H9 (cell line): ENCODE data around the gene RAB11FIP5. TPM values are rescaled to one million over a fixed set of nuclear protein-coding genes. Genes with fewer than 3 reads are reported as not detected.

ENCODE experiments used
- DNase-seq: peaks from one replicate; pipeline ENCODE4 v3.0.0-alpha.2; 2017
- H2AFZ ChIP-seq: one replicate; pipeline ENCODE4 v1.6.1; 2013; ENCODE audit warnings: mild to moderate bottlenecking, low read length, control low read depth, moderate library complexity
- H2AK5ac ChIP-seq: 2 replicates; pipeline ENCODE4 v1.6.1; 2013; ENCODE audit warnings: low read length, control low read depth, mixed read lengths; ENCODE audit not compliant: insufficient read length
- H2BK120ac ChIP-seq: one replicate; pipeline ENCODE4 v1.6.1; 2013; ENCODE audit warnings: low read depth, mild to moderate bottlenecking, low read length, control low read depth, inconsistent platforms; ENCODE audit not compliant: poor library complexity, severe bottlenecking
- H2BK12ac ChIP-seq: 2 replicates; pipeline ENCODE4 v1.6.1; 2013; ENCODE audit warnings: low read length, control low read depth, mixed read lengths, low read depth; ENCODE audit not compliant: insufficient read length
- H2BK15ac ChIP-seq: 2 replicates; pipeline ENCODE4 v1.6.1; 2013; ENCODE audit warnings: low read depth, low read length, control low read depth
- H2BK20ac ChIP-seq: one replicate; pipeline ENCODE4 v1.6.1; 2013; ENCODE audit warnings: low read depth, mild to moderate bottlenecking, low read length, control low read depth, inconsistent platforms; ENCODE audit not compliant: poor library complexity, severe bottlenecking
- H2BK5ac ChIP-seq: 2 replicates; pipeline ENCODE4 v1.6.1; 2013; ENCODE audit warnings: low read length, control low read depth, mixed read lengths; ENCODE audit not compliant: insufficient read length
- H3K14ac ChIP-seq: 2 replicates; pipeline ENCODE4 v1.6.1; 2013; ENCODE audit warnings: low read length, control low read depth; ENCODE audit not compliant: insufficient read depth
- H3K18ac ChIP-seq: 2 replicates; pipeline ENCODE4 v1.6.1; 2013; ENCODE audit warnings: low read depth, mild to moderate bottlenecking, mixed read lengths, low read length, control low read depth; ENCODE audit not compliant: insufficient read length
- H3K23ac ChIP-seq: 2 replicates; pipeline ENCODE4 v1.6.1; 2013; ENCODE audit warnings: low read length, control low read depth, mixed read lengths, low read depth; ENCODE audit not compliant: insufficient read length
- H3K23me2 ChIP-seq: 2 replicates; pipeline ENCODE4 v1.6.1; 2013; ENCODE audit warnings: low read depth, mild to moderate bottlenecking, mixed read lengths, low read length, control low read depth; ENCODE audit not compliant: insufficient read length, poor library complexity, severe bottlenecking
- H3K27ac ChIP-seq: 2 replicates; pipeline ENCODE4 v1.5.1; 2013; ENCODE audit warnings: low read length, control low read depth, mixed read lengths, low read depth; ENCODE audit not compliant: insufficient read length
- H3K27me3 ChIP-seq: 2 replicates; pipeline ENCODE4 v1.6.1; 2013; ENCODE audit warnings: low read length, control low read depth, inconsistent platforms; ENCODE audit not compliant: insufficient read depth
- H3K4ac ChIP-seq: 2 replicates; pipeline ENCODE4 v1.6.1; 2013; ENCODE audit warnings: low read depth, mild to moderate bottlenecking, control low read depth, inconsistent platforms, low read length, moderate library complexity
- H3K4me1 ChIP-seq: 2 replicates; pipeline ENCODE4 v1.6.1; 2013; ENCODE audit warnings: low read length, control low read depth, inconsistent platforms; ENCODE audit not compliant: insufficient read depth
- H3K4me2 ChIP-seq: 2 replicates; pipeline ENCODE4 v1.6.1; 2013; ENCODE audit warnings: low read length, control low read depth, mixed read lengths; ENCODE audit not compliant: insufficient read length, insufficient read depth
- H3K56ac ChIP-seq: 2 replicates; pipeline ENCODE4 v1.6.1; 2013; ENCODE audit warnings: low read depth, mild to moderate bottlenecking, mixed read lengths, low read length, control low read depth; ENCODE audit not compliant: insufficient read length
- H3K79me1 ChIP-seq: 2 replicates; pipeline ENCODE4 v1.6.1; 2013; ENCODE audit warnings: low read depth, mild to moderate bottlenecking, moderate library complexity, low read length, control low read depth, inconsistent platforms; ENCODE audit not compliant: insufficient read depth, poor library complexity, severe bottlenecking
- H3K79me2 ChIP-seq: 2 replicates; pipeline ENCODE4 v1.6.1; 2013; ENCODE audit warnings: low read length, control low read depth, inconsistent platforms; ENCODE audit not compliant: insufficient read depth
- H3K9ac ChIP-seq: 2 replicates; pipeline ENCODE4 v1.6.1; 2013; ENCODE audit warnings: low read length, control low read depth, mixed read lengths; ENCODE audit not compliant: insufficient read length; ENCODE audit errors: extremely low read depth
- H3K9me3 ChIP-seq: one replicate; pipeline ENCODE4 v1.6.1; 2013; ENCODE audit warnings: low read depth, low read length, inconsistent platforms; ENCODE audit not compliant: control insufficient read depth
- H3T11ph ChIP-seq: one replicate; pipeline ENCODE4 v1.6.1; 2013; ENCODE audit warnings: mild to moderate bottlenecking, low read length, control low read depth, inconsistent platforms
- H4K20me1 ChIP-seq: one replicate; pipeline ENCODE4 v1.6.1; 2013; ENCODE audit not compliant: control insufficient read depth, insufficient read length, insufficient read depth
- H4K5ac ChIP-seq: 2 replicates; pipeline ENCODE4 v1.6.1; 2013; ENCODE audit warnings: low read depth, mild to moderate bottlenecking, mixed read lengths, low read length, control low read depth; ENCODE audit not compliant: insufficient read length
- H4K8ac ChIP-seq: replicated peaks from 2 replicates; pipeline ENCODE4 v1.6.1; 2013; ENCODE audit warnings: low read length, control low read depth, mixed read lengths, low read depth; ENCODE audit not compliant: insufficient read length
- H4K91ac ChIP-seq: 2 replicates; pipeline ENCODE4 v1.6.1; 2013; ENCODE audit warnings: low read depth, mild to moderate bottlenecking, moderate library complexity, mixed read lengths, low read length, control low read depth; ENCODE audit not compliant: insufficient read length
- H3K27ac Mint-ChIP-seq, 3 experiments: 2 replicates in 2 of 3; 3 replicates in 1 of 3; pipeline ENCODE4 v1.8.0; 2020 to 2021; ENCODE audit warnings: mixed read lengths in 3 of 3, mild to moderate bottlenecking in 1 of 3, moderate library complexity in 1 of 3
- H3K27me3 Mint-ChIP-seq: 2 replicates; pipeline ENCODE4 v1.8.0; 2021; ENCODE audit warnings: low read depth, mild to moderate bottlenecking, moderate library complexity, mixed read lengths
- H3K36me3 Mint-ChIP-seq, 3 experiments: 2 replicates in 2 of 3; 3 replicates in 1 of 3; pipeline ENCODE4 v1.8.0; 2020 to 2021; ENCODE audit warnings: low read depth in 3 of 3, mixed read lengths in 3 of 3; ENCODE audit not compliant: insufficient read depth in 1 of 3
- H3K4me1 Mint-ChIP-seq, 2 experiments: 2 replicates each; pipeline ENCODE4 v1.8.0; 2020; ENCODE audit warnings: mixed read lengths in 2 of 2
- H3K4me3 Mint-ChIP-seq, 2 experiments: 2 replicates in 1 of 2; 3 replicates in 1 of 2; pipeline ENCODE4 v1.8.0; 2020 to 2021; ENCODE audit warnings: mild to moderate bottlenecking in 2 of 2, mixed read lengths in 2 of 2, moderate library complexity in 1 of 2
- H3K9me3 Mint-ChIP-seq, 2 experiments: 2 replicates in 1 of 2; 3 replicates in 1 of 2; pipeline ENCODE4 v1.8.0; 2020; ENCODE audit warnings: mild to moderate bottlenecking in 2 of 2, mixed read lengths in 2 of 2, moderate library complexity in 1 of 2
- CTCF ChIP-seq: fragments of 200-600 bp; sonication (generic); conservative IDR thresholded peaks from 3 replicates; pipeline ENCODE4 v1.8.0; 2021; ENCODE audit warnings: antibody characterized with exemption, mild to moderate bottlenecking
- WGBS: extraction: QIAGEN DNeasy Blood & Tissue Kit; methylation state at CpG from one replicate; pipeline ENCODE4 v1.1.7; 2013; ENCODE audit warnings: missing lambda C conversion rate, low lambda C conversion rate, mixed read lengths; ENCODE audit not compliant: insufficient read length; ENCODE audit errors: extremely low coverage; 5-methylcytosine and 5-hydroxymethylcytosine counted together
- total RNA-seq: library from RNA; stranded (reverse); gene quantifications from 2 replicates; pipeline ENCODE4 v1.2.1, GENCODE V29; 2021

RAB11FIP5 gene
- total RNA-seq, 1 experiment from 2014 or later = 7.1 TPM

GRCh38 chr2:73111073-73112025 is 1.4 kb downstream of the RAB11FIP5 start:
- no peak overlapping the region for H3K56ac ChIP-seq
- no peak overlapping the region for H3K27ac ChIP-seq
- H3K79me1 ChIP-seq = no peaks in the 10 kb centered on the region
- no peak overlapping the region for H4K5ac ChIP-seq
- no peak overlapping the region for H2BK12ac ChIP-seq
- peaks cover 7% of the 10 kb centered on the region for H3K23me2 ChIP-seq
- peaks cover 15 to 23% of the 10 kb centered on the region in 2 experiments for H3K4me1 Mint-ChIP-seq
- H3K36me3 Mint-ChIP-seq = peaks cover 0 to 10% (median 7%) of the 10 kb centered on the region in 3 experiments; a peak in 3 of 7 replicates
- no peak overlapping the region for H2BK120ac ChIP-seq
- H3K9me3 ChIP-seq = no peaks in the 10 kb centered on the region
- no peak overlapping the region for H3K23ac ChIP-seq
- peak overlapping the region; percentile 62 for H3K4me2 ChIP-seq
- H3K4ac ChIP-seq = no peak overlapping the region
- peak overlapping the region; percentile 14 for H3K9ac ChIP-seq
- peaks cover 3 to 5% of the 10 kb centered on the region in 2 experiments; a peak in 1 of 5 replicates for H3K9me3 Mint-ChIP-seq
- H2BK5ac ChIP-seq = no peak overlapping the region
- no peak overlapping the region for H2BK15ac ChIP-seq
- H3K18ac ChIP-seq = no peak overlapping the region
- no peak overlapping the region for H3T11ph ChIP-seq
- no peaks in the 10 kb centered on the region; the same call in 1 of the 2 replicates for H3K4me1 ChIP-seq
- peak overlapping the region; percentile 11; the same call in 1 of the 2 replicates for H3K14ac ChIP-seq
- H3K27me3 ChIP-seq = no peaks in the 10 kb centered on the region
- H2BK20ac ChIP-seq = no peak overlapping the region
- H3K4me3 Mint-ChIP-seq = peak overlapping the region; percentile 77 to 95
- H3K79me2 ChIP-seq = no peaks in the 10 kb centered on the region; the same call in 1 of the 2 replicates
- H4K91ac ChIP-seq = no peak overlapping the region
- no peak for TF ChIP-seq CTCF
- no CpG with 5 or more reads among the region's 16 CpGs for WGBS
- peak; percentile 75 for DNase-seq
- peak overlapping the region in 1 of 3 experiments; percentile 57; a peak in 3 of 7 replicates for H3K27ac Mint-ChIP-seq
- H4K8ac ChIP-seq = no peak overlapping the region
- H2AFZ ChIP-seq = no peak overlapping the region
- H4K20me1 ChIP-seq = no peaks in the 10 kb centered on the region
- H3K27me3 Mint-ChIP-seq = peaks cover 20% of the 10 kb centered on the region
- H2AK5ac ChIP-seq = no peak overlapping the region
